ENCODE data around the gene WWP2.

DNA sequence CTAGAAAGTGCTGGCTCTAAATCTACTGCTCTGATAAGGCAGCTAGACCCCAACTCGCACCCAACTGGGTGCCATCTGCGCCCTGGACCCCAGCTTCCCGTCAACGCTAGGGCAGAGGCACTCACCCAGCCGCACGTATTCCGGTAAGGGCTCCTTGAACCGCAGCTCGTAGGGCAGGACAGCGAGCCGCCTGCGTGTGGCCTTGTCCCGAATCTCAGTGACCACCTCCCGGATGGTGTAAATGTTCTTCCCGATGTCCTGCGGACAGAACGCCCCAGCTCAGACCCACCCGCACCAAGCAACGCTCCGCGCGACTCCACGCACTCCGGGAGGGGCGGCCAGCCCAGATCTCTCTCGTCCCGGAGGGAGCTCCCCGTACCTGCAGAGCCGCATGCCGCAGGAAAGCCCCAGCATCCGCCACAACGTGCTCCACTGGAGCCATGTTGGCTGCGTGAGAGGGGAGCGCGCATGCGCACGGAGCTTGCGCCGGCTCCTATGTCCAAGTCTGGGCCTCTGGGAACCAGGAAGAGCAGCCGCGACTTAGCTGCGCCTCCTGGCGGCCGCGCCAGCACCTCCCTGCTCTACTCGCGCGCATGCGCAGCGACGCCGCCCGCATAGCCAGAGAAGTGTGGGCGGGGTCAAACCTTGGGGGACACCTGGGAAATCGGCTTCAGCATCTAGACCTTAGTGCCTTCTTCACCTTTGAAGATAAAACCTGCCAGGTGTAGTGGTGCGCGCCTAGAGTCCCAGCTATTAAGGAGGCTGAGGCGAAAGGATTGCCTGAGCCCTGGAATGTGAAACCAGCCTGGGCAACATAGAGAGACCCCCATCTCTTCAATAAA is 7.4 kb upstream of the WWP2 start, which contains the start of gene NOB1:
- TF ChIP-seq, protein P1, sequence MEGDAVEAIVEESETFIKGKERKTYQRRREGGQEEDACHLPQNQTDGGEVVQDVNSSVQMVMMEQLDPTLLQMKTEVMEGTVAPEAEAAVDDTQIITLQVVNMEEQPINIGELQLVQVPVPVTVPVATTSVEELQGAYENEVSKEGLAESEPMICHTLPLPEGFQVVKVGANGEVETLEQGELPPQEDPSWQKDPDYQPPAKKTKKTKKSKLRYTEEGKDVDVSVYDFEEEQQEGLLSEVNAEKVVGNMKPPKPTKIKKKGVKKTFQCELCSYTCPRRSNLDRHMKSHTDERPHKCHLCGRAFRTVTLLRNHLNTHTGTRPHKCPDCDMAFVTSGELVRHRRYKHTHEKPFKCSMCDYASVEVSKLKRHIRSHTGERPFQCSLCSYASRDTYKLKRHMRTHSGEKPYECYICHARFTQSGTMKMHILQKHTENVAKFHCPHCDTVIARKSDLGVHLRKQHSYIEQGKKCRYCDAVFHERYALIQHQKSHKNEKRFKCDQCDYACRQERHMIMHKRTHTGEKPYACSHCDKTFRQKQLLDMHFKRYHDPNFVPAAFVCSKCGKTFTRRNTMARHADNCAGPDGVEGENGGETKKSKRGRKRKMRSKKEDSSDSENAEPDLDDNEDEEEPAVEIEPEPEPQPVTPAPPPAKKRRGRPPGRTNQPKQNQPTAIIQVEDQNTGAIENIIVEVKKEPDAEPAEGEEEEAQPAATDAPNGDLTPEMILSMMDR (IDR thresholded peaks at IDR 0.05): peak; percentile 98
- TF ChIP-seq TCF7L2 (IDR thresholded peaks at IDR 0.05; ENCODE audit: low read depth, low read length): no peak
- TF ChIP-seq, protein P2, sequence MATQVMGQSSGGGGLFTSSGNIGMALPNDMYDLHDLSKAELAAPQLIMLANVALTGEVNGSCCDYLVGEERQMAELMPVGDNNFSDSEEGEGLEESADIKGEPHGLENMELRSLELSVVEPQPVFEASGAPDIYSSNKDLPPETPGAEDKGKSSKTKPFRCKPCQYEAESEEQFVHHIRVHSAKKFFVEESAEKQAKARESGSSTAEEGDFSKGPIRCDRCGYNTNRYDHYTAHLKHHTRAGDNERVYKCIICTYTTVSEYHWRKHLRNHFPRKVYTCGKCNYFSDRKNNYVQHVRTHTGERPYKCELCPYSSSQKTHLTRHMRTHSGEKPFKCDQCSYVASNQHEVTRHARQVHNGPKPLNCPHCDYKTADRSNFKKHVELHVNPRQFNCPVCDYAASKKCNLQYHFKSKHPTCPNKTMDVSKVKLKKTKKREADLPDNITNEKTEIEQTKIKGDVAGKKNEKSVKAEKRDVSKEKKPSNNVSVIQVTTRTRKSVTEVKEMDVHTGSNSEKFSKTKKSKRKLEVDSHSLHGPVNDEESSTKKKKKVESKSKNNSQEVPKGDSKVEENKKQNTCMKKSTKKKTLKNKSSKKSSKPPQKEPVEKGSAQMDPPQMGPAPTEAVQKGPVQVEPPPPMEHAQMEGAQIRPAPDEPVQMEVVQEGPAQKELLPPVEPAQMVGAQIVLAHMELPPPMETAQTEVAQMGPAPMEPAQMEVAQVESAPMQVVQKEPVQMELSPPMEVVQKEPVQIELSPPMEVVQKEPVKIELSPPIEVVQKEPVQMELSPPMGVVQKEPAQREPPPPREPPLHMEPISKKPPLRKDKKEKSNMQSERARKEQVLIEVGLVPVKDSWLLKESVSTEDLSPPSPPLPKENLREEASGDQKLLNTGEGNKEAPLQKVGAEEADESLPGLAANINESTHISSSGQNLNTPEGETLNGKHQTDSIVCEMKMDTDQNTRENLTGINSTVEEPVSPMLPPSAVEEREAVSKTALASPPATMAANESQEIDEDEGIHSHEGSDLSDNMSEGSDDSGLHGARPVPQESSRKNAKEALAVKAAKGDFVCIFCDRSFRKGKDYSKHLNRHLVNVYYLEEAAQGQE (IDR thresholded peaks at IDR 0.05; ENCODE audit: insufficient read depth in 1 of 2, low read depth in 2 of 2, low read length in 1 of 2): no peak
- TF ChIP-seq POLR2AphosphoS5 (IDR thresholded peaks at IDR 0.05; ENCODE audit: low read depth, low read length): peak; percentile 96
- TF ChIP-seq SIN3A (IDR thresholded peaks at IDR 0.05; ENCODE audit: borderline replicate concordance, insufficient read depth, low read depth, low read length): peak; percentile 38; the same call in 1 of the 2 replicates
